H9 (cell line): ENCODE data around the gene CABCOCO1. TPM values are rescaled to one million over a fixed set of nuclear protein-coding genes. Genes with fewer than 3 reads are reported as not detected.

Experiments used
- DNase-seq: peaks from one replicate; pipeline ENCODE4 v3.0.0-alpha.2; 2017
- H2AFZ ChIP-seq: one replicate; pipeline ENCODE4 v1.6.1; 2013; ENCODE audit warnings: mild to moderate bottlenecking, low read length, control low read depth, moderate library complexity
- H2AK5ac ChIP-seq: 2 replicates; pipeline ENCODE4 v1.6.1; 2013; ENCODE audit warnings: low read length, control low read depth, mixed read lengths; ENCODE audit not compliant: insufficient read length
- H2BK120ac ChIP-seq: one replicate; pipeline ENCODE4 v1.6.1; 2013; ENCODE audit warnings: low read depth, mild to moderate bottlenecking, low read length, control low read depth, inconsistent platforms; ENCODE audit not compliant: poor library complexity, severe bottlenecking
- H2BK12ac ChIP-seq: 2 replicates; pipeline ENCODE4 v1.6.1; 2013; ENCODE audit warnings: low read length, control low read depth, mixed read lengths, low read depth; ENCODE audit not compliant: insufficient read length
- H2BK15ac ChIP-seq: 2 replicates; pipeline ENCODE4 v1.6.1; 2013; ENCODE audit warnings: low read depth, low read length, control low read depth
- H2BK20ac ChIP-seq: one replicate; pipeline ENCODE4 v1.6.1; 2013; ENCODE audit warnings: low read depth, mild to moderate bottlenecking, low read length, control low read depth, inconsistent platforms; ENCODE audit not compliant: poor library complexity, severe bottlenecking
- H2BK5ac ChIP-seq: 2 replicates; pipeline ENCODE4 v1.6.1; 2013; ENCODE audit warnings: low read length, control low read depth, mixed read lengths; ENCODE audit not compliant: insufficient read length
- H3K14ac ChIP-seq: 2 replicates; pipeline ENCODE4 v1.6.1; 2013; ENCODE audit warnings: low read length, control low read depth; ENCODE audit not compliant: insufficient read depth
- H3K18ac ChIP-seq: 2 replicates; pipeline ENCODE4 v1.6.1; 2013; ENCODE audit warnings: low read depth, mild to moderate bottlenecking, mixed read lengths, low read length, control low read depth; ENCODE audit not compliant: insufficient read length
- H3K23ac ChIP-seq: 2 replicates; pipeline ENCODE4 v1.6.1; 2013; ENCODE audit warnings: low read length, control low read depth, mixed read lengths, low read depth; ENCODE audit not compliant: insufficient read length
- H3K23me2 ChIP-seq: 2 replicates; pipeline ENCODE4 v1.6.1; 2013; ENCODE audit warnings: low read depth, mild to moderate bottlenecking, mixed read lengths, low read length, control low read depth; ENCODE audit not compliant: insufficient read length, poor library complexity, severe bottlenecking
- H3K27ac ChIP-seq: 2 replicates; pipeline ENCODE4 v1.5.1; 2013; ENCODE audit warnings: low read length, control low read depth, mixed read lengths, low read depth; ENCODE audit not compliant: insufficient read length
- H3K27me3 ChIP-seq: 2 replicates; pipeline ENCODE4 v1.6.1; 2013; ENCODE audit warnings: low read length, control low read depth, inconsistent platforms; ENCODE audit not compliant: insufficient read depth
- H3K4ac ChIP-seq: 2 replicates; pipeline ENCODE4 v1.6.1; 2013; ENCODE audit warnings: low read depth, mild to moderate bottlenecking, control low read depth, inconsistent platforms, low read length, moderate library complexity
- H3K4me1 ChIP-seq: 2 replicates; pipeline ENCODE4 v1.6.1; 2013; ENCODE audit warnings: low read length, control low read depth, inconsistent platforms; ENCODE audit not compliant: insufficient read depth
- H3K4me2 ChIP-seq: 2 replicates; pipeline ENCODE4 v1.6.1; 2013; ENCODE audit warnings: low read length, control low read depth, mixed read lengths; ENCODE audit not compliant: insufficient read length, insufficient read depth
- H3K56ac ChIP-seq: 2 replicates; pipeline ENCODE4 v1.6.1; 2013; ENCODE audit warnings: low read depth, mild to moderate bottlenecking, mixed read lengths, low read length, control low read depth; ENCODE audit not compliant: insufficient read length
- H3K79me1 ChIP-seq: 2 replicates; pipeline ENCODE4 v1.6.1; 2013; ENCODE audit warnings: low read depth, mild to moderate bottlenecking, moderate library complexity, low read length, control low read depth, inconsistent platforms; ENCODE audit not compliant: insufficient read depth, poor library complexity, severe bottlenecking
- H3K79me2 ChIP-seq: 2 replicates; pipeline ENCODE4 v1.6.1; 2013; ENCODE audit warnings: low read length, control low read depth, inconsistent platforms; ENCODE audit not compliant: insufficient read depth
- H3K9ac ChIP-seq: 2 replicates; pipeline ENCODE4 v1.6.1; 2013; ENCODE audit warnings: low read length, control low read depth, mixed read lengths; ENCODE audit not compliant: insufficient read length; ENCODE audit errors: extremely low read depth
- H3K9me3 ChIP-seq: one replicate; pipeline ENCODE4 v1.6.1; 2013; ENCODE audit warnings: low read depth, low read length, inconsistent platforms; ENCODE audit not compliant: control insufficient read depth
- H3T11ph ChIP-seq: one replicate; pipeline ENCODE4 v1.6.1; 2013; ENCODE audit warnings: mild to moderate bottlenecking, low read length, control low read depth, inconsistent platforms
- H4K20me1 ChIP-seq: one replicate; pipeline ENCODE4 v1.6.1; 2013; ENCODE audit not compliant: control insufficient read depth, insufficient read length, insufficient read depth
- H4K5ac ChIP-seq: 2 replicates; pipeline ENCODE4 v1.6.1; 2013; ENCODE audit warnings: low read depth, mild to moderate bottlenecking, mixed read lengths, low read length, control low read depth; ENCODE audit not compliant: insufficient read length
- H4K8ac ChIP-seq: replicated peaks from 2 replicates; pipeline ENCODE4 v1.6.1; 2013; ENCODE audit warnings: low read length, control low read depth, mixed read lengths, low read depth; ENCODE audit not compliant: insufficient read length
- H4K91ac ChIP-seq: 2 replicates; pipeline ENCODE4 v1.6.1; 2013; ENCODE audit warnings: low read depth, mild to moderate bottlenecking, moderate library complexity, mixed read lengths, low read length, control low read depth; ENCODE audit not compliant: insufficient read length
- H3K27ac Mint-ChIP-seq, 3 experiments: 2 replicates in 2 of 3; 3 replicates in 1 of 3; pipeline ENCODE4 v1.8.0; 2020 to 2021; ENCODE audit warnings: mixed read lengths in 3 of 3, mild to moderate bottlenecking in 1 of 3, moderate library complexity in 1 of 3
- H3K27me3 Mint-ChIP-seq: 2 replicates; pipeline ENCODE4 v1.8.0; 2021; ENCODE audit warnings: low read depth, mild to moderate bottlenecking, moderate library complexity, mixed read lengths
- H3K36me3 Mint-ChIP-seq, 3 experiments: 2 replicates in 2 of 3; 3 replicates in 1 of 3; pipeline ENCODE4 v1.8.0; 2020 to 2021; ENCODE audit warnings: low read depth in 3 of 3, mixed read lengths in 3 of 3; ENCODE audit not compliant: insufficient read depth in 1 of 3
- H3K4me1 Mint-ChIP-seq, 2 experiments: 2 replicates each; pipeline ENCODE4 v1.8.0; 2020; ENCODE audit warnings: mixed read lengths in 2 of 2
- H3K4me3 Mint-ChIP-seq, 2 experiments: 2 replicates in 1 of 2; 3 replicates in 1 of 2; pipeline ENCODE4 v1.8.0; 2020 to 2021; ENCODE audit warnings: mild to moderate bottlenecking in 2 of 2, mixed read lengths in 2 of 2, moderate library complexity in 1 of 2
- H3K9me3 Mint-ChIP-seq, 2 experiments: 2 replicates in 1 of 2; 3 replicates in 1 of 2; pipeline ENCODE4 v1.8.0; 2020; ENCODE audit warnings: mild to moderate bottlenecking in 2 of 2, mixed read lengths in 2 of 2, moderate library complexity in 1 of 2
- WGBS: extraction: QIAGEN DNeasy Blood & Tissue Kit; methylation state at CpG from one replicate; pipeline ENCODE4 v1.1.7; 2013; ENCODE audit warnings: missing lambda C conversion rate, low lambda C conversion rate, mixed read lengths; ENCODE audit not compliant: insufficient read length; ENCODE audit errors: extremely low coverage; 5-methylcytosine and 5-hydroxymethylcytosine counted together
- total RNA-seq: library from RNA; stranded (reverse); gene quantifications from 2 replicates; pipeline ENCODE4 v1.2.1, GENCODE V29; 2021
- TF ChIP-seq, protein P1 (sequence below): fragments of 200-600 bp; sonication (generic); conservative IDR thresholded peaks from 3 replicates; pipeline ENCODE4 v1.8.0; 2021; ENCODE audit warnings: antibody characterized with exemption, mild to moderate bottlenecking

Gene CABCOCO1
- total RNA-seq, 1 experiment from 2014 or later, result not detected

DNA sequence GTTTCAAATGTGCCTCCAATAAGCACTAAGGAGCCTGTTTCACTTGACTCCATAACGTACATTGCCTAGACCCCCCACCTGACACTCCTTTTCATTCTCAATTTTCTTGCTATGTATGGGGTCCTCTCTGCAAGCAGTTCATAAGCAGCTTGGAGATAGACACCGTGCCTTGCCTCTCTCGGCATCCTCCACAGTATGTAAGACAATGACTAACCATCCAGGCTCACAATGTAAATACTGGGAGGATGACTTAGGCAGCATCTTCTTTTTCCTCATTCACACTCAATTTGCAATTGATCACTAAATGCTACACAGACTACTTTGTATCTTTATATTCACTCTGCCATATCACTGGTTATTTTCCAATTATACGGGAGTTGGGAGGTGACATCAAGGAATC lies 22.8 kb upstream of the CABCOCO1 start:
- Histone ChIP-seq H3K9ac (no peak overlapping the region), H3K79me2 (no peaks in the 10 kb centered on the region), H2BK20ac (no peak overlapping the region), H3K56ac (no peak overlapping the region), H2AFZ (no peak overlapping the region), H3K4me2 (no peak overlapping the region), H3K27me3 (no peaks in the 10 kb centered on the region), H3K4ac (no peak overlapping the region), H2BK15ac (no peak overlapping the region), H3K18ac (no peak overlapping the region), H4K5ac (no peak overlapping the region), H3T11ph (no peak overlapping the region), H3K23ac (no peak overlapping the region), H4K91ac (no peak overlapping the region), H3K14ac (no peak overlapping the region), H3K79me1 (no peaks in the 10 kb centered on the region), H3K23me2 (no peaks in the 10 kb centered on the region), H2BK12ac (no peak overlapping the region), H4K20me1 (no peaks in the 10 kb centered on the region), H2AK5ac (no peak overlapping the region), H2BK120ac (no peak overlapping the region), H2BK5ac (no peak overlapping the region), H3K4me1 (peaks cover 2% of the 10 kb centered on the region; the same call in 1 of the 2 replicates), H4K8ac (no peak overlapping the region), H3K9me3 (no peaks in the 10 kb centered on the region), H3K27ac (no peak overlapping the region)
- Mint-ChIP-seq H3K4me1 (peaks cover 44 to 49% of the 10 kb centered on the region in 2 experiments), H3K27ac (peak overlapping the region in 1 of 3 experiments; percentile 33; a peak in 1 of 7 replicates), H3K27me3 (no peaks in the 10 kb centered on the region), H3K4me3 (no peak overlapping the region), H3K36me3 (no peaks in the 10 kb centered on the region), H3K9me3 (no peaks in the 10 kb centered on the region)
- TF ChIP-seq, protein P1, sequence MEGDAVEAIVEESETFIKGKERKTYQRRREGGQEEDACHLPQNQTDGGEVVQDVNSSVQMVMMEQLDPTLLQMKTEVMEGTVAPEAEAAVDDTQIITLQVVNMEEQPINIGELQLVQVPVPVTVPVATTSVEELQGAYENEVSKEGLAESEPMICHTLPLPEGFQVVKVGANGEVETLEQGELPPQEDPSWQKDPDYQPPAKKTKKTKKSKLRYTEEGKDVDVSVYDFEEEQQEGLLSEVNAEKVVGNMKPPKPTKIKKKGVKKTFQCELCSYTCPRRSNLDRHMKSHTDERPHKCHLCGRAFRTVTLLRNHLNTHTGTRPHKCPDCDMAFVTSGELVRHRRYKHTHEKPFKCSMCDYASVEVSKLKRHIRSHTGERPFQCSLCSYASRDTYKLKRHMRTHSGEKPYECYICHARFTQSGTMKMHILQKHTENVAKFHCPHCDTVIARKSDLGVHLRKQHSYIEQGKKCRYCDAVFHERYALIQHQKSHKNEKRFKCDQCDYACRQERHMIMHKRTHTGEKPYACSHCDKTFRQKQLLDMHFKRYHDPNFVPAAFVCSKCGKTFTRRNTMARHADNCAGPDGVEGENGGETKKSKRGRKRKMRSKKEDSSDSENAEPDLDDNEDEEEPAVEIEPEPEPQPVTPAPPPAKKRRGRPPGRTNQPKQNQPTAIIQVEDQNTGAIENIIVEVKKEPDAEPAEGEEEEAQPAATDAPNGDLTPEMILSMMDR, result no peak
- WGBS, result no CpG with 5 or more reads among the region's 4 CpGs
- DNase-seq, result no peak
